Hematopoietic multipotent progenitor cell (in vitro differentiated cells): ENCODE results near the gene TMEM38A. TPM values are rescaled to one million over a fixed set of nuclear protein-coding genes. Genes with fewer than 3 reads are reported as not detected.

Source experiments
- DNase-seq, 3 donors: peaks; one replicate each; pipeline ENCODE4 v3.0.0-alpha.2; 2011 to 2015; ENCODE audit warnings: low read depth in 2 of 3, low spot score in 2 of 3
- total RNA-seq: library from RNA; depleted of rRNA; stranded (reverse); fragments of >200 nt; gene quantifications from one replicate; pipeline ENCODE4 v1.2.3, GENCODE V29; 2012

The TMEM38A gene, protein sequence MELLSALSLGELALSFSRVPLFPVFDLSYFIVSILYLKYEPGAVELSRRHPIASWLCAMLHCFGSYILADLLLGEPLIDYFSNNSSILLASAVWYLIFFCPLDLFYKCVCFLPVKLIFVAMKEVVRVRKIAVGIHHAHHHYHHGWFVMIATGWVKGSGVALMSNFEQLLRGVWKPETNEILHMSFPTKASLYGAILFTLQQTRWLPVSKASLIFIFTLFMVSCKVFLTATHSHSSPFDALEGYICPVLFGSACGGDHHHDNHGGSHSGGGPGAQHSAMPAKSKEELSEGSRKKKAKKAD
- 0.54 TPM for total RNA-seq

DNA sequence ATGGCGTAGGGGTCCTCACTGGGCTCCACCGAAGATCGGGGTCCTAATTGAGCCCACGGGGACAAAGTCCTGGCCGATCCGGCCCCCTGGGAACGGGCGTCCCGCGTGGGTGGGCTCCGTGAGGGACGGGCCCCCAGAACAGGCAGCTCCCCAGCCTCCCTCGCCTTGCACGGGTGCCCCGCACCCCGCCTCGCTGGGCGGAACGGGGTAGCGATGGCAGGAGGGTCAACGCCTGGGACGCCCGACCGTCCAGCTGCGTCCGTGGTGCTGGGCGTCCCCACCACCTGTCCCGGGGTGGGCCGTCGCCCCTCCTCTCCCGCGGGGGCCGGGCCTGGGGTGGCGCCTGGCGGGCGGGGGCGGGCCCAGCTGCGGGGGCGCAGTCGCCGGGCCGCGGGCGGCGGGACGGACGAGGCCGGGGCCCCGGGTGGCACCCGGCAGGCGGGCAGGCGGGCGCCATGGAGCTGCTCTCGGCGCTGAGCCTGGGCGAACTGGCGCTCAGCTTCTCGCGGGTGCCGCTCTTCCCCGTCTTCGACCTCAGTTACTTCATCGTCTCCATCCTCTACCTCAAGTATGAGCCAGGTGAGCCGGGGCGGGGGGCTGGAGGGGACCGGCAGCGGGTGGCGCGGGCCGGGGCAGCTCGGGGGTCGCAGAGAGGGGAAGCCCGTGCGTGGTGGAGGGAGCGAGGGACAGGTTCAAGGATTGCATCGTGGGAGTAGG is at the start of gene TMEM38A:
TMEM38A (plus strand) TSS at position 377 of the 717 bp plus-strand sequence; CDS start at position 456, 79 bp downstream.
- DNase-seq = no peak

DNA sequence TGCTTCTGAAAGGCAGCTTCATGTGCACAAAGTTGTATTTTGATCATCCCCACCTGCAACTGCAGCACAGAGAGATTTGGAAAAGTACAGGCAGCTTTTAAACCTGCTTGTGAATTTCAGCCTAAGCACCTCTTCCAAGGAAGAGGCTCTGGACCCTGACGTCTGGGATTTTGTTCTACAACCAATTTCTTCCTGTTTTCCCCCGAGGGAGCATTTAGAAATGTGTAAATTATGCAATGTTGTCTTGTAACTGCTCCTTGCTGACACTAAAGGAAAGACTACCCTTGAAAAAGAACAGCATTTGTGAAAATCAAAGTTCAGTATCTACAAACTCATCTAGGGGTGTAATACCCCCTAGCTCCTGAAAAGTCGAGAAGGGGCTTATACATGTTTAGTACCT is 48.3 kb upstream of the TMEM38A start:
- DNase-seq = no peak

DNA sequence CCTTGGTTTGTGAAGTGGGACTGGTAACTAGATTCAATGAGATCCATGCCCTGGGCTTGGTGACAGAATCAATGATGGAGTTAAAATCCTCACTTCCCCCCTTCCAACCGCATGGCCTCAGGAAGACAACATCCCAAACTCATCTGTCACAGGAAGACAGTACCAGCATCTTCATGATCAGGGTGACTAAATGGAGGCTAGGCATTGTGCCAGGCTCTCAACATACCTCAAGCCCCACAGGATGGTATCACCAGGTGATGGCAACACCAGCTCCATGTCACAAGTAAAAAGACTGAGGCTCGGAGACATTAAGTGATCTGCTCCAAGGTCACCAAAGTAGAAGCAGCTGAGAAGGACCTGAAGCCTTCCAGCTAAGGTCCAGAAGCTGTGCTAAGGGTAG is 47.1 kb upstream of the TMEM38A start:
- no peak for DNase-seq

DNA sequence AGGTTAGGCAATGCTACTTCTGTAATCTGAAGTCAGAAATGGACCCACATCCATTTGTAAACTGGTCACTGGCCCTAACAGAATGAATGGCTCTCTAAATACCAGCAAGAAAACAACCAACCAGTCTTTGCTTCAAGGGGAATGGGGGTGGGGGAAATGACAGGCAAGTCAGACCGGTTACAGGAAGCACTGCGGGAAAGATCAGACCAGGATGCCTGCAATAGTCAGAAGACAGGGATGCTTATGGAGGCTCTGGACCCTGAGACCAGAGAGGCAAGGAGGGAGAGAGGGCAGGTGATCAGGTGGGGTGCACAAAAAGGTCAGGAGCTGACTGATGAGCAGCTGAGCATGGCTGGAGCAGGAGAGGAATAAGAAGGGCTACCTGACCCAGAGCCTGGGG is 46.0 kb upstream of the TMEM38A start:
- no peak for DNase-seq

DNA sequence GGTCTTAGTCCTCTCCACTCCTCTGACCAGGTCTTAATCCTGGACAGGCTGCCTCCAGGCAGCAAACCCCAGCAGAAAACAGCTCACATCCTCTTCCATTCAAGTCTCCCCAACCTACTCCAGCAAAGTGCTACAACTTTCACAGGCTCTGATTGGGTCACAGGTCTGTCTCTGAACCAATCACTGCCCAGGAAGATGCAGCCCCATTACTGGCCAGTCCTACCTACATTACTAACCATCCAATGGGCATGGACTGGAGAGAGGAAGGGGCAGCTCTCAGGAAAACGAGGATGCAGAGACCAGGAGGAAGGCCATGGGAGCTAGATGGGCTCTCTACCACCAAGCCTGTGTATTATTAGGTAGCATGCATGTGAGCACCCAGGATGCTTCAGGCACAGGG is 45.1 kb upstream of the TMEM38A start:
- no peak for DNase-seq

DNA sequence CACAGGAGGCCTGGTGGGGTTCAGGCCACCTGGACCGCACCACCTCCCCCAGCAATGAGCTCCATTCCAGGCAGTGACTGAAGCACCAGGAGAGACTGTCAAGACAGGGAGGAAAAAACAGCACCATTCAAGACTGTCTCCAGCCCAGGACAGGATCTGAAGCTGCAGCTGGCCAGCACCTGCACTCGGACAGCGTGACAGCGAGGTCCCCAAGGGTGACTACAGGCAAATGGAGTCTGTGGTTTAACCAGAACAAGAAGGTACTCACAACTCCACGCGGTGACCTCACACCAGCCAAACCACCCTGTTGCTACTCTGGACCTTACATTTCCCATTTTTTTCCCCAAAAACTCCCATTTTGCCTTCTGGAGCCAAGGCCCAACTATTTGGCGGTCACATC is 42.7 kb upstream of the TMEM38A start:
- DNase-seq = no peak

DNA sequence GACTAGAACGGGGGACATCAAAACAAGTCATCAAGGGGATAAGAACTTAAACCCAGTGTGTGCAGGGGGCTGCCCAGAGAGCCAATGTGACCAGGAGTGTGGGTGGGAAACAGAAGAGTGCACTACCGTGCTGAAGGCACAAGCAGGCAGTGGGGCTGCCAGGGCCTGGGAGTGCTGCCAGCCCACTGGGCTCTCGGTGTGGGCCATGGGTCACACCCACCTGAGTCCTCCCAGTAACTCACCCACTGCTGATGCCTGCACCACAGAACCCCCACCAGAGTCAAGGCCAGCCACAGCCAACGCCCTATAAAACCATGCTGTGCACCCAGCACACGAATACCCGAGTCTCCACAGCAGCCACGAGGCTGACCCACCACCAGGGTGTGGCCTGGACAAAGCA is 41.5 kb upstream of the TMEM38A start:
- no peak for DNase-seq

DNA sequence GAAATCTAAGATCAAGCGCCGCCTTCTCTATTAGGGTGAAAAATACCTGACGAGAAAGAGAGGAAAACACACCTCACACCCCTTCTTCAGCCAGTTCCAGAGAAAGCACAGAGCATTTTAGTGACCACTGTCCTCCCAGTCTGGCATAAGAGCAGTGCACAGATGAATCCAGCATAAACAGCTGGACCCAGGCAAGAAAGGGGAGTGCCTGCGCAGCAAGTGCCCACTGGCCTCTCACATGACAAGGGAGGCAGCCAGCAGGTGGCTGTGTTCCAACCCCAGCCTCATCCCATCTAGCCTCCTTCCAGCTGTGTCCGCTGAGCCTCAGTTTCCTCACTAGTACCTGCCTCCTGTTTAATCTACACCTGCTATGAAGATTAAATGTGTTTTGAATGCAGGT is 40.9 kb upstream of the TMEM38A start:
- DNase-seq = no peak

DNA sequence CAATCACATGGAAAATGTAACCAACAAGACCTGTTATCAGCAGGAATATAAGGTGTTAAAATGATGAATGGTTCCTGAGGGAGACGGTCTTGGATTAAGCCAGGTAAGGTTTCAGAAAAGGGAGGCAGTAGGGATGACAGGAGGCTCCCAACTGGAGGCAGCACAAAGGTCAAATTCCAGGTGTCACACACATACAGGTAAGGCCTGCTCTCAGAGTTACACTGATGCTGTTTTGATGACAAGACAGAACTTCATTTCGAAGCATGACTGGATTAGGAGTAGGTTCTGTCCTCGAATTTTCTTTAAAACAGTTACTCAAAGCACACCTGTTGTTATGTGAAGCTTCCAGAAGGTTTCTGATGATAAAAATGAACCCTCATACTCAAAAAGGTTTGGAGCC is 40.4 kb upstream of the TMEM38A start:
- no peak for DNase-seq

DNA sequence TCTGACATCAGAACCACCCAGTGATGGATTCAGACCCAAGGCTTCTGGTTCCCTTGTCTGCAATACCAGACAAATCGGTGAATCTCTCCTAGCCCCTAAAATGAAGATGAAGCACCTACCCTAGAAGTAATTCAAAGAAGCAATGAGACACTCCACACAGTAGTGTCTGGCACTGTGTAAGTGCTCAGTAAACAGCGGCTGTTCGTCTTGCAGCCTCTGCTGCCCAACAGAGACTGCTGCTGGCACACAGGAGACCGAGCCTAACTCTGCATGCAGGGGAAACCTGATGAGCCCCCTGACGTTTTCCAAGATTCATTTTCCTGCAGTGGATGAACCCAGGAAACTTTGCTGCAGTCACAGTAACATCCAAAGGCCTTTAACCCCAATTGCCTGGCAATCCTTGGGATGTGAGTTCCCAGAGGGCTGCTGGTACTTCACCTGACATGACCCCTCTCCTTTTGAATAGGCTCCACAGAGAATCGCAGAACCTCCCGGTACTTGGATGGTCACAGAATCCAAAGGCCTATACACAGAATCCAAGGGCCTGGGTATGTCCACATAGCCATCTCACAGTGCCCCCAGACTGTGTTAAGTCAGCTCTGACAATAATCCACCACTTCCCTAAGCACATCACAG is 39.7 kb upstream of the TMEM38A start:
- no peak for DNase-seq

DNA sequence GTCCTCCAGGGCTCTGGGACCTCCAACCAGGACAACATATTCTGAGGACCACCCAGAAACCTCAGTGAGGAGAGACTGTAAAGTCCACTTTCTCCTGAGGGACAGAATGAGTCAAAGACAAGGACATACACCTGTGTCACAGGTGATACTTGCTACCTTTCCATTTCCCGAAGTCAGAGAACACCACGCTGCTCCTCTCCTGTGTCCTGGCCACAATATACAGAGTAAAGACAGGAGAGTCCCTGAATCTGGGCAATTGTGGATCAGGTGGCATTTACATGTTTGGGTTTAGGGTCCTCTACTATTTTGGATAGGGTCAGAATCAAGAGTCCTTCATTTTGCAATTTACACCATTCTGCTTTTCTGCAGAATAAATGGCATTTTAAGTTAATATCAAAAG is 37.9 kb upstream of the TMEM38A start:
- no peak for DNase-seq

DNA sequence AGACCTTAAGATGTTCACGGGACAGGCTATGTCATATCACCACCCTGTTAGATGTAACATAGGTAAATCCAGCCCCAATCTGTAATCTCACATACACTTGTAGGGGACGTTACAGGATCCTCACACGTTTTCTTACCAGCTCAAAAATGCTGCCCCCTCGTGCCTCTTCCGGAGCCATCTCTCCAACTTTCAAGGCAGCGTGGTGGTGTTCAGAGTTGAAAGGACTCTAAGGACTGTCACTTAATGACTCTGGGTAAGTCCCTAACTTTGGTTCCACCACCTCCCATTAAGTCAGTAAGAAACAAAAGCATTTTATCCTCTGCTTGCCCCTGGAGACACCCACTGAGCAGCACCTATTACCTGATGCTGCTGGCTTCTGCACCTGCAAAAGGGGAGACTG is 37.4 kb upstream of the TMEM38A start:
- no peak for DNase-seq

DNA sequence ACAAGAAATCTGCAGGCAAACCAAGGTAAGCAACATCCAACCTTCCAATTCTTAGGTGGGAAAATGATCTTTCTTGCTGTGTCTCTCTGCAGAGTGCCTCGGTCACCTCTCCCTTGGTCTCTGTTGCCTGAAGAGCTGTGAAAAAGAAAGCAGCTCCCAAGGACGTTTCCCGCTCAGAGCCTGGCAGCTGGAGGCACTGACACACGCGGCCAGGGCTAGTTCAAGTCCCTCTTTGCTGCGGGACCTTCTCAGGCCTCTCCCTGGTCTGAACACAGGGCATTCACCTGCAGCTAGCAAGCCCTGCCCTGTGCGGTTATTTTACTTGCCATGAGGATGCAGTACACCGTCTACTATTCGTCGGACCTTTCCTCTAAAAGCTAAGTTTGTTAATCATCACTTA is 36.7 kb upstream of the TMEM38A start:
- no peak for DNase-seq

DNA sequence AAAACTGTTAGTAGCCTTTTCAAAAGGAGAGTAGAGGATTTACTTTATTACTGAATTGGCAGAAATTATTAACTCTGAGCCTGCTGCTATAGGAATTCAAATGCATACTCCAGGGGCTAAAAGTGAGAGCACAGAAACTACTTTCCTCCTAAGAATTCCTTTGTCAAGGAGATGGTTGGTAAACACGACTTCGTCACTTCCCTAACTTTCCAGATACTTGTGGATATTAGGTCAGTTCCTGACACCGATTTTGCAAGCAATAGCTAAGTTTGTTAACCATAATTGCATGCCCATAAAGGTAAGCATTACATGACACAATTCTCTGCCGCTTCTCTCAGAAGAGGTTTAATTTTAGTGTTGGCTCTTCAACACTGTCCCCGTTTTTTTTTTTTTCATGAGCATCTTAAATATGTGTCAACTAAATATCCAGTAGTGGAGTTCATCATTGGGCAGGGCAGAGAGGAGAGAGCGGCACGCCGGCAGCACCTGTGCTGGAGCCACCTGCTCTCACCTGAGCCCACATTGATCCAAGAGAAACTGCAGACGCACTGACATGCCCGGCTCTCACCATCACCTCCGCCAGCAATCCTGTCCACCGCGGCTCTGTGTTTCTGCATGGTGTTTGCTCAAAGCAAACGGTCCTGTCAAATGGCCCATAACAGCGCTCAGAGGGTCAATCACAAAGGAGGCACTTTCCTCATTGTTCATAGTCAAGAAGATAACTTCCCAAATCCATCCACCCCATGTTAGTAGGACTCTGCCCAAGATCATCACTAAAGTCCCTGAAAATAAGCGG is 35.6 kb upstream of the TMEM38A start:
- no peak for DNase-seq

DNA sequence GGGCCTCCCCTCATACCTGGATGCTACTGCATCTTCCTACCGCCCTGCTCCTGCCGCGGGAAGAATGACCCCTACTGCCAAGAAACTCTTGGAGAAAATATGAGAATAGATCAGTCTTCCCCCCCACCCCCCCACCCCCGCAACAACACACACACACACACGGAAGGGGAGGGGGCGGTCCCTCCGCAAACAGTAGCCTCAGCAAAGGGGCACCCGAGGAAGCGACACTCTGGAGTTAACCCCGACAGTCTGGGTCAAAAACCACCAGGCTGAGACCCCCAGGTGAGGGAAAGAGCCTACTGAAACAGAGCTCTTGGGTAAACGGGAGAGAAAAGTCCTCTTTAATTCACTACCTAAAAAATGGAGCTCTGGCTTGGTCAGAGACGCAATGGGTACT is 34.1 kb upstream of the TMEM38A start:
- no peak for DNase-seq

DNA sequence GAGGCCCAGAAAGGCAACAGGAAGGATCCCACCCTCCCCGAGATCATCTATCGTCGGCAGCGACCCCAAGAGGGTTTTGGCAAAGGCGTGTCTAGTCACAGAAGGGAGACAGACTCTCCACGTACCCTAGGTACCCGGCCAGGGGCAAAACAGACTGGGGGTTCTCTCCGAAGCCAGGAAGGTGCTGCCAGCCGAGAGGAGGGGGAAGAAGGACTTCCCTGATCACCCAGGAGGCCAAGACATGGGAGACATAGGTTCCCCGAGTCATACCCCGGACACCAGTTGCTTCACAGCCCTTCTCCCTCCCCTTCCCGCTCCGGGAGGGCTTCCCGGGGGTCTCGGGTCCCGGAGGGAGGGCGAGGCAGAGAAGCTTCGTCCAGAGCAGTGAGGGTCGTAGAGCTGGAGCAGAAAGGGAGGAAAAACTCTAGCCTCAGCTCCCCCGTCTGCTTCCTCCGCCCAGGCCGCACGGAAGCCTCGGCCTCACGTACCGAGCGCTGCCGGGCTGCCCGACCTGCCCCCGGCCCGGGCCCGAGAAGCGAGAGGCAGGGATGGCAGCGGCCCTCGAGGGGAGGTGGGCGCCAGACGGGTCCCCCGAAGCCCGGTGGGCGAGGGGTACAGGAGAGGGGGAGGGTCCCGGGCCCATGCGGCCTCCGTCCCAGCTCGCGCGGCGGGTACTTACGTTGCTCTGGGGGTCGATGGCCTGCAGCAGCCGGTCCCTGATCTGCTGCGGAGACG is 33.6 kb upstream of the TMEM38A start:
- DNase-seq = peak in 2 of 3 donors; percentile 18 to 21

DNA sequence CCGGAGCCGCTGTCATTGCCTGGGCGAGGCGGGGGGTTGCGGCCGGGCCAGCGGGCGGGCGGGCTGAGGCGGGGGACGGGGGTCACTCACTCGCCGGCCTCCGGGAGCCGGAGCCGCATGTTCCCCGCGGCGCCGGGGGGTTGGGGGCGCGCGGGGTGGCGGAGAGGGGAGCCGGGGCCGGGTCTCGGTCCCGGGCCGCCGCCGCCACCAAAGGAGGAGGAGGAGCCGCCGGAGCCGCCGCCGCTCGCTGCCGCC is 33.1 kb upstream of the TMEM38A start:
- no peak for DNase-seq

DNA sequence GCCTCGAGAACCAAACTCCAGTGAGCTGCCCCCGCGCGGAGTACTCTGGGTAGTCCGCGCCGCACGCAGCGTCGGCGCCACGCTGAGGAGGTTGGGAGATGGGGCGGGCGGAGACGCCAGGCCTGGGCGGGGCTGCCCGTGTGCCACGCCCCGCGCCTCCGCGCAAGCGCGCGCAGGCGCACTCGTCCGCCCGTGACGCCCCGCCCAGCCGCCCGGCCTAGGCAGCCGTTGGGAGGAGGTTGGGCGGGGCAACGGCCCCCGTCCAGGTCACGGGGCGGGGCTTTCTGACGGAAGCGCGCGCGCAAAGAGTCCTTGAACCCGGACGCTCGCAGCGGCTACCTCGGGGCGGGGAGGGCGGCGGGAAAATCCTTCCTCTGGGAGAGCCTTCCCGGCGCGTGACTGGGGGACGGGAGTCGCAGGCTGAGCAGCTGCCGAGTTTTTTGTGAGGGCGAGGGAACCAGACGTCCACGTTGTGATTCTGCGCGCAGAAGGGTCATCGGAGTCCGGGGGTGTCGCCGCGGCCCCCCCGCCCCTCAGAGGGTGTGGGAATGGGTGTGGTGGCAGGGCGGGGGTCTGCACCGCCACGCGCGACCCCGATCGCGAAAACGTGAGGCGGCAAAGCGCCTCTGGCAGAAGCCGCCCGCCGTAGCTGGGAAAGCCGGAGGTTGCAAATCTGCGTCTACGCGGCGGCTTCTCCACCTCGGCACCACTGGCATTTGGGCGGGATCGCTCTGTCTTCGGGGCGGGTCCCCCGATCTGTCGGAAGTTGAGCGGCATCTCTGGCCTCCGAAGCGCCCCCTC is 32.6 kb upstream of the TMEM38A start, which contains the start of gene MED26:
MED26 (minus strand) TSS at position 22 of the 801 bp plus-strand sequence. CDS start 261 bp downstream, outside the sequence.
- peak; percentile 94 to 100 (median 94) for DNase-seq

DNA sequence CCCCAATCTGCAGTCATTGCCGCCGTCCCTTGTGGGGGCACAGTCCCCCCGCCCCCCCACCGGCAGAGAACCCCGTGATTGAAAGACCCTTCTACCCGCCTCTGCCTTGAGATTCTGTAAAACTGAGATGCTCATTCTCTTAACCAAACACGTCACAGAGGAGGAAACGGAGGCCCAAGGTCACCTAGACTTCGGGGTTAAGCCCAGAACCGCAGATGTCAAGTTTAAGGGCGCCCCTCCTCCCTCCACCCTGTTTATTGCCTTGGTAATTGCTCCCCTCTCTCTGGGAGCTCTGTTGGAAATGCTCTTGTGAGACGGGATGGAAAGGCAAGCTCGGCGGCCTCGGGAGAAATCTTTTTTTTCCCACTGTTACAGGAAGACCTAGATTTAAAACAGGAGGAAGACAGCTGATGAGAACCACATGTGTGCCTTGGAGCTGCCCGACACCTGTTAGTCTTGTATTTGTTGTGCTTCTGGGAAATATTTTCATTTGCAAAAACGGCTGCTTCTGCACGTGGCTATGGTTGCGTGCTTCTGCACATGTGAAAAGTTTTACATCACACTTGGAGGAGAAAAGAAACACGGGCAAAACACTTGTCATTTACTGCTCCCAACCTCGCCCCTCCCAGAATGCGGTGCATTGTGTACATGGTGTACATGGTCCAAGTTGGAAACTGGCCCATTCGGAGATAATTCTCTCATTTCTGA is 31.8 kb upstream of the TMEM38A start:
- DNase-seq = peak in 1 of 3 donors; percentile 26
